SK-N-SH treated with all-trans-retinoic acid at 6 μM for 48 hours (cell line): Measurements from ENCODE around the gene CWC22.

Source experiments
- ATAC-seq: fragments of 200-7000 bp; cut with Tn5 transposase; 3 replicates; pipeline ENCODE4 v1.9.1; 2020; ENCODE audit warnings: mild to moderate bottlenecking, moderate library complexity
- ARNTL ChIP-seq: fragments of 450-650 bp; formaldehyde crosslinking; IDR thresholded peaks from 2 replicates; pipeline ENCODE4 v1.5.0; 2020; ENCODE audit warnings: low read depth, mild to moderate bottlenecking, moderate library complexity, borderline replicate concordance
- BACH2 ChIP-seq: fragments of 250-450 bp; sonication (Bioruptor Pico); IDR thresholded peaks from 2 replicates; pipeline ENCODE4 v1.9.0; 2021; ENCODE audit warnings: mild to moderate bottlenecking, borderline replicate concordance
- CSDC2 ChIP-seq: fragments of 250-450 bp; sonication (Bioruptor Pico); IDR thresholded peaks from 2 replicates; pipeline ENCODE4 v1.5.0; 2020; ENCODE audit warnings: mild to moderate bottlenecking, moderate library complexity
- ESRRG ChIP-seq: fragments of 250-450 bp; sonication (Bioruptor Pico); IDR thresholded peaks from 2 replicates; pipeline ENCODE4 v1.6.1; 2021; ENCODE audit warnings: mild to moderate bottlenecking
- GLIS3 ChIP-seq: fragments of 250-450 bp; sonication (Bioruptor Pico); IDR thresholded peaks from 2 replicates; pipeline ENCODE4 v1.5.0; 2020; ENCODE audit warnings: mild to moderate bottlenecking, moderate library complexity
- ISL1 ChIP-seq: fragments of 250-450 bp; sonication (Bioruptor Pico); IDR thresholded peaks from 2 replicates; pipeline ENCODE4 v2.1.2; 2022; ENCODE audit warnings: mild to moderate bottlenecking, moderate library complexity
- OSR1 ChIP-seq: fragments of 250-450 bp; sonication (Bioruptor Pico); IDR thresholded peaks from 2 replicates; pipeline ENCODE4 v1.8.0; 2022; ENCODE audit warnings: moderate library complexity, mild to moderate bottlenecking, inconsistent platforms
- PPARA ChIP-seq: fragments of 250-450 bp; sonication (Bioruptor Pico); IDR thresholded peaks from 2 replicates; pipeline ENCODE4 v1.5.0; 2020; ENCODE audit warnings: mild to moderate bottlenecking, borderline replicate concordance
- SNAI2 ChIP-seq: fragments of 250-450 bp; sonication (Bioruptor Pico); IDR thresholded peaks from 2 replicates; pipeline ENCODE4 v1.5.0; 2020; ENCODE audit warnings: mild to moderate bottlenecking, moderate library complexity
- TCF4 ChIP-seq: fragments of 250-450 bp; sonication (Bioruptor Pico); IDR thresholded peaks from 2 replicates; pipeline ENCODE4 v1.8.0; 2021; ENCODE audit warnings: mild to moderate bottlenecking, moderate library complexity, borderline replicate concordance
- TOX ChIP-seq: fragments of 250-450 bp; sonication (Bioruptor Pico); IDR thresholded peaks from 2 replicates; pipeline ENCODE4 v1.8.0; 2021; ENCODE audit warnings: mild to moderate bottlenecking, moderate library complexity, borderline replicate concordance
- ZC3H10 ChIP-seq: fragments of 250-450 bp; sonication (Bioruptor Pico); IDR thresholded peaks from 2 replicates; pipeline ENCODE4 v1.5.1; 2021; ENCODE audit warnings: mild to moderate bottlenecking, moderate library complexity
- ZFP3 ChIP-seq: fragments of 250-450 bp; sonication (Bioruptor Pico); IDR thresholded peaks from 2 replicates; pipeline ENCODE4 v1.5.0; 2020; ENCODE audit warnings: mild to moderate bottlenecking, moderate library complexity
- ZFP30 ChIP-seq: fragments of 450-650 bp; formaldehyde crosslinking; IDR thresholded peaks from 2 replicates; pipeline ENCODE4 v1.5.0; 2022; ENCODE audit warnings: mild to moderate bottlenecking, moderate library complexity
- ZNF565 ChIP-seq: fragments of 450-650 bp; formaldehyde crosslinking; conservative IDR thresholded peaks from 2 replicates; pipeline ENCODE4 v1.5.0; 2020; ENCODE audit warnings: low read depth, mild to moderate bottlenecking, moderate library complexity
- ZNF70 ChIP-seq: fragments of 450-650 bp; formaldehyde crosslinking; IDR thresholded peaks from 2 replicates; pipeline ENCODE4 v1.5.0; 2020; ENCODE audit warnings: mild to moderate bottlenecking, moderate library complexity
- ZNF8 ChIP-seq: fragments of 450-650 bp; formaldehyde crosslinking; IDR thresholded peaks from 2 replicates; pipeline ENCODE4 v1.5.0; 2020; ENCODE audit warnings: mild to moderate bottlenecking, moderate library complexity
- TF ChIP-seq, protein P1 (sequence below): fragments of 250-450 bp; sonication (Bioruptor Pico); IDR thresholded peaks from 2 replicates; pipeline ENCODE4 v1.5.0; 2020; ENCODE audit warnings: mild to moderate bottlenecking, moderate library complexity
- TF ChIP-seq, protein P2 (sequence below): fragments of 250-450 bp; sonication (Bioruptor Pico); IDR thresholded peaks from 2 replicates; pipeline ENCODE4 v1.8.0; 2021; ENCODE audit warnings: low read depth, mild to moderate bottlenecking, moderate library complexity, borderline replicate concordance
- TF ChIP-seq, protein P3 (sequence below): fragments of 250-450 bp; sonication (Bioruptor Pico); IDR thresholded peaks from 2 replicates; pipeline ENCODE4 v1.5.1; 2020; ENCODE audit warnings: low read depth, mild to moderate bottlenecking, moderate library complexity
- TF ChIP-seq, protein P4 (sequence below): fragments of 250-450 bp; sonication (Bioruptor Pico); IDR thresholded peaks from 2 replicates; pipeline ENCODE4 v1.5.1; 2021; ENCODE audit warnings: mild to moderate bottlenecking, moderate library complexity
- TF ChIP-seq, protein P5 (sequence below): fragments of 250-450 bp; sonication (Bioruptor Pico); IDR thresholded peaks from 2 replicates; pipeline ENCODE4 v1.8.0; 2020; ENCODE audit warnings: mild to moderate bottlenecking, moderate library complexity, borderline replicate concordance

CWC22 gene

DNA sequence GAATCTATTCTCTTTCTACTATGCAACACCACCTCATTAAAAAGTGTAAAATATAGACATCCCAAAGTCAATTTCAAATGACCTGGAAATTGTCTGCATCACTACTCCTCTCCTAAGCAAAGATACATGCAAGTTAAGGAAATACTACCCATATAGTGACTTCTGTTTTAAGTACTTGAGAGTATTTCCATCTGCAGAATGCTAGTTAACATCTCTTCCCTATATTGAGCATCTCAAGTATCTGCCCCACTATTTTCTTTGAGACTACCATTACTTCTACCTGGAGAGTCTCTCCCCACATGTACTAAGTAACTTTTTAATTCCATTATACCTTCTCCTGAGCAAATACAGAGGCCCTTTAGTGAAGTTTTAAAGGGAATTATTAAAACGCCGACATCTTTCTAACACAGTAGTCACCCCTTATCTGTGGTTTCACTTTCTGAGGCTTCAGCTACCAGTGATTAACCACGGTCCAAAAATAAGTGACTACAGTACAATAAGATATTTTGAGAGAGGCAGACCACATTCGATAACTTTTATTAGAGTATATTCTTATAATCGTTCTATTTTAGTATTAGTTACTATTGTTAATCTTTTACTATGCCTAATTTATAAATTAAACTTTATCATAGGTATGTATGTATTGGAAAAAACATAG is 21.8 kb downstream of the CWC22 start:
- ATAC-seq: no peak
- TF ChIP-seq, protein P1, sequence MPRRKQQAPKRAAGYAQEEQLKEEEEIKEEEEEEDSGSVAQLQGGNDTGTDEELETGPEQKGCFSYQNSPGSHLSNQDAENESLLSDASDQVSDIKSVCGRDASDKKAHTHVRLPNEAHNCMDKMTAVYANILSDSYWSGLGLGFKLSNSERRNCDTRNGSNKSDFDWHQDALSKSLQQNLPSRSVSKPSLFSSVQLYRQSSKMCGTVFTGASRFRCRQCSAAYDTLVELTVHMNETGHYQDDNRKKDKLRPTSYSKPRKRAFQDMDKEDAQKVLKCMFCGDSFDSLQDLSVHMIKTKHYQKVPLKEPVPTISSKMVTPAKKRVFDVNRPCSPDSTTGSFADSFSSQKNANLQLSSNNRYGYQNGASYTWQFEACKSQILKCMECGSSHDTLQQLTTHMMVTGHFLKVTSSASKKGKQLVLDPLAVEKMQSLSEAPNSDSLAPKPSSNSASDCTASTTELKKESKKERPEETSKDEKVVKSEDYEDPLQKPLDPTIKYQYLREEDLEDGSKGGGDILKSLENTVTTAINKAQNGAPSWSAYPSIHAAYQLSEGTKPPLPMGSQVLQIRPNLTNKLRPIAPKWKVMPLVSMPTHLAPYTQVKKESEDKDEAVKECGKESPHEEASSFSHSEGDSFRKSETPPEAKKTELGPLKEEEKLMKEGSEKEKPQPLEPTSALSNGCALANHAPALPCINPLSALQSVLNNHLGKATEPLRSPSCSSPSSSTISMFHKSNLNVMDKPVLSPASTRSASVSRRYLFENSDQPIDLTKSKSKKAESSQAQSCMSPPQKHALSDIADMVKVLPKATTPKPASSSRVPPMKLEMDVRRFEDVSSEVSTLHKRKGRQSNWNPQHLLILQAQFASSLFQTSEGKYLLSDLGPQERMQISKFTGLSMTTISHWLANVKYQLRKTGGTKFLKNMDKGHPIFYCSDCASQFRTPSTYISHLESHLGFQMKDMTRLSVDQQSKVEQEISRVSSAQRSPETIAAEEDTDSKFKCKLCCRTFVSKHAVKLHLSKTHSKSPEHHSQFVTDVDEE (CRISPR knock-in tag): no peak

DNA sequence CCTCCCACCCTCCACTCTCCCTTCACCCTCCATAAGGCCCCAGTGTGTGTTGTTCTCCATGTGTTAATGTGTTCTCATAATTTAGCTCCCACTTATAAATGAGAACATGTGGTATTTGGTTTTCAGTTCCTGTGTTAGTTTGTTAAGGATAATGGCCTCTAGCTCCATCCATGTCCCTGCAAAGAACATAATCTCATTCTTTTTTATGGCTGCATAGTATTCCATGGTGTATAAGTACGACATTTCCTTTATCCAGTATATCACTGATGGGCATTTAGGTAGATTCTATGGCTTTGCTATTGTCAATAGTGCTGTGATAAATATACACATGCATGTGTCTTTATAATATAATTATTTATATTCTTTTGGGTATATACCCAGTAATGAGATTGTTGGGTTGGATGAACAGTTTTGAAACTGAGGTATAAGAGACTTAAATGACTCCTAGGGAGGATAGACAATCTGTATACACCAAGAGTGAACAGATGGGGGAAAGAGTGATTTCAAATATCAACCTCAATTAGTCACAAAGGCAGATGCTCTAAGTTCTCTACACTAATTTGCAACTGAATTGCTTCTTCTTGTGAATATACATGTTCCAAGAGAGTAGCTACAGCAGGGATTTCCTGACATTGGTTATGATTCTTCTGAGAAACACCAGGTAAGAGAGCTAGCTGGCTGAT is 23.7 kb downstream of the CWC22 start:
- TF ChIP-seq GLIS3 (CRISPR knock-in tag) (no peak), OSR1 (CRISPR knock-in tag) (no peak), ZFP3 (no peak), ESRRG (CRISPR knock-in tag) (no peak), ZFP30 (no peak), ISL1 (no peak), ZC3H10 (CRISPR knock-in tag) (no peak), PPARA (CRISPR knock-in tag) (no peak), TOX (CRISPR knock-in tag) (no peak), TCF4 (CRISPR knock-in tag) (no peak), BACH2 (CRISPR knock-in tag) (no peak), CSDC2 (CRISPR knock-in tag) (no peak), SNAI2 (CRISPR knock-in tag) (no peak), ZNF70 (CRISPR knock-in tag) (no peak)
- TF ChIP-seq, protein P2, sequence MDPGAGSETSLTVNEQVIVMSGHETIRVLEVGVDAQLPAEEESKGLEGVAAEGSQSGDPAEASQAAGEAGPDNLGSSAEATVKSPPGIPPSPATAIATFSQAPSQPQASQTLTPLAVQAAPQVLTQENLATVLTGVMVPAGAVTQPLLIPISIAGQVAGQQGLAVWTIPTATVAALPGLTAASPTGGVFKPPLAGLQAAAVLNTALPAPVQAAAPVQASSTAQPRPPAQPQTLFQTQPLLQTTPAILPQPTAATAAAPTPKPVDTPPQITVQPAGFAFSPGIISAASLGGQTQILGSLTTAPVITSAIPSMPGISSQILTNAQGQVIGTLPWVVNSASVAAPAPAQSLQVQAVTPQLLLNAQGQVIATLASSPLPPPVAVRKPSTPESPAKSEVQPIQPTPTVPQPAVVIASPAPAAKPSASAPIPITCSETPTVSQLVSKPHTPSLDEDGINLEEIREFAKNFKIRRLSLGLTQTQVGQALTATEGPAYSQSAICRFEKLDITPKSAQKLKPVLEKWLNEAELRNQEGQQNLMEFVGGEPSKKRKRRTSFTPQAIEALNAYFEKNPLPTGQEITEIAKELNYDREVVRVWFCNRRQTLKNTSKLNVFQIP (CRISPR knock-in tag): no peak
- TF ChIP-seq, protein P3, sequence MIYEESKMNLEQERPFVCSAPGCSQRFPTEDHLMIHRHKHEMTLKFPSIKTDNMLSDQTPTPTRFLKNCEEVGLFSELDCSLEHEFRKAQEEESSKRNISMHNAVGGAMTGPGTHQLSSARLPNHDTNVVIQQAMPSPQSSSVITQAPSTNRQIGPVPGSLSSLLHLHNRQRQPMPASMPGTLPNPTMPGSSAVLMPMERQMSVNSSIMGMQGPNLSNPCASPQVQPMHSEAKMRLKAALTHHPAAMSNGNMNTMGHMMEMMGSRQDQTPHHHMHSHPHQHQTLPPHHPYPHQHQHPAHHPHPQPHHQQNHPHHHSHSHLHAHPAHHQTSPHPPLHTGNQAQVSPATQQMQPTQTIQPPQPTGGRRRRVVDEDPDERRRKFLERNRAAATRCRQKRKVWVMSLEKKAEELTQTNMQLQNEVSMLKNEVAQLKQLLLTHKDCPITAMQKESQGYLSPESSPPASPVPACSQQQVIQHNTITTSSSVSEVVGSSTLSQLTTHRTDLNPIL (CRISPR knock-in tag): no peak
- TF ChIP-seq, protein P4, sequence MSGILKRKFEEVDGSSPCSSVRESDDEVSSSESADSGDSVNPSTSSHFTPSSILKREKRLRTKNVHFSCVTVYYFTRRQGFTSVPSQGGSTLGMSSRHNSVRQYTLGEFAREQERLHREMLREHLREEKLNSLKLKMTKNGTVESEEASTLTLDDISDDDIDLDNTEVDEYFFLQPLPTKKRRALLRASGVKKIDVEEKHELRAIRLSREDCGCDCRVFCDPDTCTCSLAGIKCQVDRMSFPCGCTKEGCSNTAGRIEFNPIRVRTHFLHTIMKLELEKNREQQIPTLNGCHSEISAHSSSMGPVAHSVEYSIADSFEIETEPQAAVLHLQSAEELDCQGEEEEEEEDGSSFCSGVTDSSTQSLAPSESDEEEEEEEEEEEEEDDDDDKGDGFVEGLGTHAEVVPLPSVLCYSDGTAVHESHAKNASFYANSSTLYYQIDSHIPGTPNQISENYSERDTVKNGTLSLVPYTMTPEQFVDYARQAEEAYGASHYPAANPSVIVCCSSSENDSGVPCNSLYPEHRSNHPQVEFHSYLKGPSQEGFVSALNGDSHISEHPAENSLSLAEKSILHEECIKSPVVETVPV (CRISPR knock-in tag): no peak
- TF ChIP-seq, all 23 proteins: peak for 0
- no peak for ATAC-seq

DNA sequence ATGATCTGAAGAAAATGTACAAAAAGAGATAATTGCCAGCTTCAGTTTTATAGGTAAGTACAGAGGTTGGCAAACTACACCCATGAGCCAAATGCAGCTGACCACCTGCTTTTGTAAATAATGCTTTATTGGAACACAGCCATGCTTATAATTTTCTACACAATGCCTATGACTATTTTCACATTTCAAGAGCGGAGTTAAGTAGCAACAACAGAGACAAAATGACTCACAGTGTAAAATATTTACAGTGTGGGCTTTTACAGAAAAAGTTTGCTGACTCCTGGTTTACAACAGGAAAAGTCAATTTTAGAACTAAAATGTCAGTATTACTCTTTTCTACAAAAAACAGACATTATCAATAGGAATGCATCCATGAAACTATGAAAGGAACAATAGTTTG is 26.0 kb downstream of the CWC22 start:
- TF ChIP-seq ZNF8 (CRISPR knock-in tag): no peak
- no peak for TF ChIP-seq GLIS3 (CRISPR knock-in tag)
- no peak for TF ChIP-seq ZNF565
- TF ChIP-seq ESRRG (CRISPR knock-in tag): no peak
- TF ChIP-seq, all 23 proteins: peak for 0
- ATAC-seq: peak; percentile 82

DNA sequence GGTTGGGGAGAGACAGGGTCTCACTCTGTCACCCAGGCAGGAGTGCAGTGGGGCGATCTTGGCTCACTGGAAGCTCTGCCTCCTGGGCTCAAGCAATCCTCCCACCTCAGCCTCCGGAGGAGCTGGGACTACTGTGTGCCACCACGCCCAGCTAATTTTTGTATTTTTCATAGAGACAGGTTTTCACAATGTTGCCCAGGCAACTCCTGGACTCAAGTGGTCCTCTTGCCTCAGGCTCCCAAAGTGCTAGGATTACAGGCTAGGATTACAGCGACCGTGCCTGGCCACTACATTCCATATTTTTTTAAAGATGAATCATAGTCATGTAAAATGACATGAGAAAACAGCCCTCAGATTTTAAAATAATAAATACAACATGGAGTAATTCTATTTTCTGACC is 32.3 kb downstream of the CWC22 start:
- TF ChIP-seq ZC3H10 (CRISPR knock-in tag) (no peak), ZNF8 (CRISPR knock-in tag) (no peak), PPARA (CRISPR knock-in tag) (no peak), ZNF565 (no peak), ARNTL (CRISPR knock-in tag) (no peak), ZNF70 (CRISPR knock-in tag) (no peak)
- TF ChIP-seq, protein P4 (CRISPR knock-in tag): no peak
- TF ChIP-seq, protein P5, sequence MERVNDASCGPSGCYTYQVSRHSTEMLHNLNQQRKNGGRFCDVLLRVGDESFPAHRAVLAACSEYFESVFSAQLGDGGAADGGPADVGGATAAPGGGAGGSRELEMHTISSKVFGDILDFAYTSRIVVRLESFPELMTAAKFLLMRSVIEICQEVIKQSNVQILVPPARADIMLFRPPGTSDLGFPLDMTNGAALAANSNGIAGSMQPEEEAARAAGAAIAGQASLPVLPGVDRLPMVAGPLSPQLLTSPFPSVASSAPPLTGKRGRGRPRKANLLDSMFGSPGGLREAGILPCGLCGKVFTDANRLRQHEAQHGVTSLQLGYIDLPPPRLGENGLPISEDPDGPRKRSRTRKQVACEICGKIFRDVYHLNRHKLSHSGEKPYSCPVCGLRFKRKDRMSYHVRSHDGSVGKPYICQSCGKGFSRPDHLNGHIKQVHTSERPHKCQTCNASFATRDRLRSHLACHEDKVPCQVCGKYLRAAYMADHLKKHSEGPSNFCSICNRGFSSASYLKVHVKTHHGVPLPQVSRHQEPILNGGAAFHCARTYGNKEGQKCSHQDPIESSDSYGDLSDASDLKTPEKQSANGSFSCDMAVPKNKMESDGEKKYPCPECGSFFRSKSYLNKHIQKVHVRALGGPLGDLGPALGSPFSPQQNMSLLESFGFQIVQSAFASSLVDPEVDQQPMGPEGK (CRISPR knock-in tag): no peak
- TF ChIP-seq, protein P2 (CRISPR knock-in tag): no peak
- ATAC-seq: no peak
